ENCODE measurements around the gene TCN2.

Gene TCN2

DNA sequence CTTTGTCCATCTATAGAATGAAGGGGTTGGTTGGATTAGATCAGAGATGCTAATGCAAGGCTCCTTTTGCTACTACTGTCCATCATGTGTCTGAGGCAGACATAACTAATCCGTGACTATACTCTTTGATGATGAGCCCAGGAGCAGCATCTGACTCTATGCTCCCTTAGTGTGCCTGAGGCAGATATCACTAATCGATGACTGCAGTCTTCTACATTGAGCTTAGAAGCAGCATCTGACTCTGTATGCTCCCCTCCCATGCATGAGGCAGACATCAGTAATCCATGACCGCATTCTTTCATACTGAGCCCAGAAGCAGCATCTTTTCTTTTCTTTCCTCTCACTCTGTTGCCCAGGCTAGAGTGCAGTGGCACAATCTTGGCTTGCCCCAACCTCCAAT lies 4.2 kb downstream of the TCN2 start:
- no peak overlapping the region for H3K4me3 ChIP-seq
- H3K27me3 ChIP-seq: no peaks in the 10 kb centered on the region
- H3K4me1 ChIP-seq: peaks cover 0 to 19% (median 8%) of the 10 kb centered on the region in 4 donors
- no peak overlapping the region for H3K27ac ChIP-seq
- TF ChIP-seq, protein P1, sequence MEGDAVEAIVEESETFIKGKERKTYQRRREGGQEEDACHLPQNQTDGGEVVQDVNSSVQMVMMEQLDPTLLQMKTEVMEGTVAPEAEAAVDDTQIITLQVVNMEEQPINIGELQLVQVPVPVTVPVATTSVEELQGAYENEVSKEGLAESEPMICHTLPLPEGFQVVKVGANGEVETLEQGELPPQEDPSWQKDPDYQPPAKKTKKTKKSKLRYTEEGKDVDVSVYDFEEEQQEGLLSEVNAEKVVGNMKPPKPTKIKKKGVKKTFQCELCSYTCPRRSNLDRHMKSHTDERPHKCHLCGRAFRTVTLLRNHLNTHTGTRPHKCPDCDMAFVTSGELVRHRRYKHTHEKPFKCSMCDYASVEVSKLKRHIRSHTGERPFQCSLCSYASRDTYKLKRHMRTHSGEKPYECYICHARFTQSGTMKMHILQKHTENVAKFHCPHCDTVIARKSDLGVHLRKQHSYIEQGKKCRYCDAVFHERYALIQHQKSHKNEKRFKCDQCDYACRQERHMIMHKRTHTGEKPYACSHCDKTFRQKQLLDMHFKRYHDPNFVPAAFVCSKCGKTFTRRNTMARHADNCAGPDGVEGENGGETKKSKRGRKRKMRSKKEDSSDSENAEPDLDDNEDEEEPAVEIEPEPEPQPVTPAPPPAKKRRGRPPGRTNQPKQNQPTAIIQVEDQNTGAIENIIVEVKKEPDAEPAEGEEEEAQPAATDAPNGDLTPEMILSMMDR (IDR thresholded peaks at IDR 0.05): no peak
- no peak for DNase-seq
- intact Hi-C loops (cut with DNase I; ENCODE audit: low total_unique reads): loop anchor here (10.0 kb wide), 1 partner anchor 294 kb away; no protein-coding TSS in a partner anchor
- peaks cover 0 to 49% (median 6%) of the 10 kb centered on the region in 3 donors for H3K36me3 ChIP-seq
- no peaks in the 10 kb centered on the region for H3K9me3 ChIP-seq

DNA sequence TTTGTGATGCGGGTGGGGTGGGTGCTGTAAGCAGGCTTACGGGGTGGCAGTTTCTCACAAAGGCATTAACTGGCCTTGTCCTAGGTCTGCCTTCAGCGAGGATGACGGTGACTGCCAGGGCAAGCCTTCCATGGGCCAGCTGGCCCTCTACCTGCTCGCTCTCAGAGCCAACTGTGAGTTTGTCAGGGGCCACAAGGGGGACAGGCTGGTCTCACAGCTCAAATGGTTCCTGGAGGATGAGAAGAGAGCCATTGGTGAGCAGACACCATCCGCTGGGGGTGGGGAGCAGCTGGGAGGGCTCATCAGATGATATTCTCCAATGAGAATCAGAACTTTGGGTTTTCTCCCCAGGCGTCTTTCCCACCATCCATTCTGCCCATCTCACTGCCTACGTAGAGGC lies 5.8 kb downstream of the TCN2 start:
- no peak for DNase-seq
- peaks cover 0 to 61% (median 6%) of the 10 kb centered on the region in 3 donors for H3K36me3 ChIP-seq
- intact Hi-C loops (cut with DNase I; ENCODE audit: low total_unique reads): loop anchor here (10.0 kb wide), 1 partner anchor 292 kb away; no protein-coding TSS in a partner anchor
- H3K4me1 ChIP-seq: peaks cover 0 to 3% (median 0%) of the 10 kb centered on the region in 4 donors
- no peaks in the 10 kb centered on the region for H3K9me3 ChIP-seq
- no peak overlapping the region for H3K27ac ChIP-seq
- TF ChIP-seq, protein P1 (IDR thresholded peaks at IDR 0.05): no peak
- no peak overlapping the region for H3K4me3 ChIP-seq
- H3K27me3 ChIP-seq: no peaks in the 10 kb centered on the region

DNA sequence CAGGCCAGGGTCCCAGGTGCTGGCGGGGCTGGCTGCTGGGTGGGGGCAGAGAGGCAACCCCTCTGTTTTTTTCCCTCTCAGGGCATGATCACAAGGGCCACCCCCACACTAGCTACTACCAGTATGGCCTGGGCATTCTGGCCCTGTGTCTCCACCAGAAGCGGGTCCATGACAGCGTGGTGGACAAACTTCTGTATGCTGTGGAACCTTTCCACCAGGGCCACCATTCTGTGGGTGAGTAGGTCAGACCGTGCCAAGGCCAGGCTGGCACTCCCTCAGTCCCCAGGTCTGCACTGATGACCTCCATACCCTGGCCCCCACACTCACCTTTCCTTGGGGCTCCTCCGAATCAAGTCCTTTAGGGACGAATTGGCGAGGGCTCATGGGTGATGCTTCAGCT lies 7.3 kb downstream of the TCN2 start:
- intact Hi-C loops (cut with DNase I; ENCODE audit: low total_unique reads): loop anchor here (10.0 kb wide), 1 partner anchor 291 kb away; no protein-coding TSS in a partner anchor
- H3K27ac ChIP-seq: no peak overlapping the region
- TF ChIP-seq, protein P1 (IDR thresholded peaks at IDR 0.05): no peak

DNA sequence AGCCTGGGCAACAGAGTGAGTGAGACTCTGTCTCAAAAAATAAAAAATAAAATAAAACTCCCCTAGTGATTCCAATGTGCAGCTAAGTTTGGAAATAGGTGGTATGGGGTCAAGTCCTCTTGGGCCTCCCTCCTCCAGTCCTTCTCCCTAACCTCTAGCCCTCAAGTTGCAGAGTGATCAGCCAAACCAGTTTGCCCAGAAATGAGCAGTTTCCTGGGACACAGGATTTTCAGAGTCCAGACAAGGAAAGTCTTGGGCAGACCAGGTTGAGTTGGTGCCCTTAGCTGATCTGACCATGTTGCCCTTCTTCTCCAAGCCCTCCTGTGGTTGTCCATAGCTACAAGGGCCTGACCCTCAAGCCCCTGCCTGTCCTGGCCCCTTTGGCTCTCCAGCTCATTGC lies 7.9 kb downstream of the TCN2 start:
- intact Hi-C loops (cut with DNase I; ENCODE audit: low total_unique reads): loop anchor here (10.0 kb wide), 1 partner anchor 290 kb away; no protein-coding TSS in a partner anchor
- Histone ChIP-seq H3K4me3 (no peak overlapping the region), H3K4me1 (no peaks in the 10 kb centered on the region), H3K27me3 (no peaks in the 10 kb centered on the region), H3K9me3 (no peaks in the 10 kb centered on the region), H3K27ac (no peak overlapping the region), H3K36me3 (peaks cover 0 to 74% (median 6%) of the 10 kb centered on the region in 3 donors)
- TF ChIP-seq, protein P1 (IDR thresholded peaks at IDR 0.05): no peak
- DNase-seq: no peak

More for the DNA sequence above, 7.3 kb downstream of the TCN2 start:
- Histone ChIP-seq H3K9me3 (no peaks in the 10 kb centered on the region), H3K27me3 (no peaks in the 10 kb centered on the region), H3K36me3 (peaks cover 0 to 72% (median 6%) of the 10 kb centered on the region in 3 donors), H3K4me3 (no peak overlapping the region), H3K4me1 (no peaks in the 10 kb centered on the region)
- DNase-seq: no peak

DNA sequence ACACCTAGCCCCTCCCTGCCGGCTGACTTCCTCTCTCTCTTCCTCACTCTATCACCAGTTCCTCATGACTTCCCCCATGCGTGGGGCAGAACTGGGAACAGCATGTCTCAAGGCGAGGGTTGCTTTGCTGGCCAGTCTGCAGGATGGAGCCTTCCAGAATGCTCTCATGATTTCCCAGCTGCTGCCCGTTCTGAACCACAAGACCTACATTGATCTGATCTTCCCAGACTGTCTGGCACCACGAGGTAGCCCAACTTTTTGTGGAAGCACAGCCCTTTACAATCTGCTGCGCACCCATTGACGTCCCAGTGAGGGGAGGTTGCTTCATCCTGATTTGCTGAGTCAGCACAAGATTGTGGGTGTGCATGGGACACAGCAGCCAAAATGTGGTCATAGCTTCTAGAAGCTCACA lies 8.6 kb downstream of the TCN2 start:
- no peaks in the 10 kb centered on the region for H3K4me1 ChIP-seq
- H3K27me3 ChIP-seq: no peaks in the 10 kb centered on the region
- peak in 1 of 2 donors; percentile 45 for DNase-seq
- H3K27ac ChIP-seq: no peak overlapping the region
- no peaks in the 10 kb centered on the region for H3K9me3 ChIP-seq
- peaks cover 0 to 78% (median 6%) of the 10 kb centered on the region in 3 donors for H3K36me3 ChIP-seq
- H3K4me3 ChIP-seq: no peak overlapping the region
- TF ChIP-seq, protein P1 (IDR thresholded peaks at IDR 0.05): no peak
- intact Hi-C loops (cut with DNase I; ENCODE audit: low total_unique reads): loop anchor here (10.0 kb wide), 1 partner anchor 289 kb away; no protein-coding TSS in a partner anchor

Measured in tibial artery (tissue), 4 donors.